Measurements from ENCODE around the gene NLRC4. TPM values are rescaled to one million over a fixed set of nuclear protein-coding genes. Genes with fewer than 3 reads are reported as not detected.

NLRC4 gene
- total RNA-seq, 6 experiments from 2014 or later: 0.56 to 1.9 (median 0.81) TPM

GRCh38 chr2:32182667-32183066, 82.0 kb downstream of the NLRC4 start:
- WGBS (ENCODE audit: insufficient coverage, low coverage, low lambda C conversion rate, missing lambda C conversion rate): 100% methylated on average over 6 of the region's 6 CpGs
- intact Hi-C loops (cut with DNase I): no loop called here
- Histone ChIP-seq H3K4me3 (no peak overlapping the region), H3K27ac (no peak overlapping the region), H3K4me1 (no peaks in the 10 kb centered on the region), H3K36me3 (peaks cover 0 to 28% (median 2%) of the 10 kb centered on the region in 4 donors), H3K27me3 (no peaks in the 10 kb centered on the region), H3K9me3 (no peaks in the 10 kb centered on the region)
- TF ChIP-seq CTCF (IDR thresholded peaks at IDR 0.05) (no peak), POLR2A (IDR thresholded peaks at IDR 0.05) (no peak)
- ATAC-seq (no peak), DNase-seq (no peak)

Small RNA genes within 50 kb of the gene (small RNA-seq; reads per million reads assigned to genes)
- gene RNU6-647P: 0 reads per million in 2 experiments

Other genes starting within 250 kb of the NLRC4 start
- gene DPY30, start 225.1 kb downstream of the NLRC4 start, total RNA-seq: 10 to 100 TPM; 23.8 to 42.7 (median 34.7) TPM
- gene SPAST, start 201.3 kb downstream of the NLRC4 start, total RNA-seq: 10 to 100 TPM in 1 of 6 experiments, 1 to 10 TPM in 5; 7.7 to 11.5 (median 9.1) TPM
- gene SLC30A6, start 99.0 kb downstream of the NLRC4 start, total RNA-seq: 10 to 100 TPM; 10.0 to 13.1 (median 12.4) TPM
- gene YIPF4, start 13.0 kb upstream of the NLRC4 start, total RNA-seq: 10 to 100 TPM in 5 of 6 experiments, 1 to 10 TPM in 1; 8.8 to 49.3 (median 29.9) TPM
- gene BIRC6, start 92.1 kb upstream of the NLRC4 start, total RNA-seq: 10 to 100 TPM; 43.1 to 63.5 (median 47.2) TPM

All from right lobe of liver (tissue), 6 donors.